Keratinocyte (primary cell): ENCODE measurements around the gene TBX18.

Experiments used
- CTCF ChIP-seq, 3 experiments: IDR thresholded peaks in 1 of 3; conservative IDR thresholded peaks in 1 of 3; optimal IDR thresholded peaks in 1 of 3; 2 replicates in 2 of 3; 3 replicates in 1 of 3; pipeline versions ENCODE3 to v1.5.1; 2011; ENCODE audit warnings: low read length in 3 of 3, mild to moderate bottlenecking in 3 of 3, moderate library complexity in 2 of 3, control low read depth in 1 of 3, inconsistent platforms in 1 of 3; ENCODE audit not compliant: insufficient read depth in 2 of 3; ENCODE audit errors: extremely low read depth in 1 of 3
- EZH2 ChIP-seq: IDR thresholded peaks from one replicate; pipeline ENCODE4 v1.6.1; 2012; ENCODE audit warnings: inconsistent platforms, mild to moderate bottlenecking, low read length, moderate library complexity

- no peak for TF ChIP-seq EZH2
- no peak for TF ChIP-seq CTCF (optimal IDR thresholded peaks at IDR 0.05 in 1 of 3, IDR thresholded peaks at IDR 0.05 in 1 of 3, conservative IDR thresholded peaks at IDR 0.05 in 1 of 3; ENCODE audit: extremely low read depth in 1 of 3, insufficient read depth in 2 of 3, low read length in 3 of 3)
Observed at GRCh38 chr6:84756877-84757276, 7.5 kb downstream of the TBX18 start.
